KMS-11 (cell line): ENCODE data around the gene IGLL5.

Source experiments
- H2AFZ ChIP-seq: fragments of 200-600 bp; sonication (generic); 2 replicates; pipeline ENCODE4 v1.6.1; 2016; ENCODE audit warnings: antibody characterized with exemption, mixed run types, low read depth
- H3K27ac ChIP-seq: fragments of 200-600 bp; sonication (generic); 2 replicates; pipeline ENCODE4 v1.6.1; 2016; ENCODE audit warnings: mild to moderate bottlenecking, mixed run types
- H3K27me3 ChIP-seq: fragments of 200-600 bp; sonication (generic); 2 replicates; pipeline ENCODE4 v1.6.1; 2017; ENCODE audit warnings: mild to moderate bottlenecking, low read depth, mixed run types, moderate library complexity; ENCODE audit not compliant: insufficient read depth
- H3K36me3 ChIP-seq: fragments of 200-600 bp; sonication (generic); 2 replicates; pipeline ENCODE4 v1.6.1; 2017; ENCODE audit warnings: mild to moderate bottlenecking, mixed run types; ENCODE audit not compliant: insufficient read depth
- H3K4me1 ChIP-seq: fragments of 200-600 bp; sonication (generic); 2 replicates; pipeline ENCODE4 v1.6.1; 2016; ENCODE audit warnings: mild to moderate bottlenecking, low read depth, mixed run types; ENCODE audit not compliant: poor library complexity, severe bottlenecking
- H3K4me2 ChIP-seq: fragments of 200-600 bp; sonication (generic); 2 replicates; pipeline ENCODE4 v1.7.0; 2016; ENCODE audit warnings: mild to moderate bottlenecking, mixed run types
- H3K4me3 ChIP-seq: fragments of 200-600 bp; sonication (generic); IDR thresholded peaks from 2 replicates; pipeline ENCODE4 v1.6.1; 2017; ENCODE audit warnings: low read depth, low read length, mixed read lengths; ENCODE audit not compliant: insufficient read depth
- H3K79me2 ChIP-seq: fragments of 200-600 bp; sonication (generic); 2 replicates; pipeline ENCODE4 v1.6.1; 2016; ENCODE audit warnings: low read depth, mixed run types; ENCODE audit not compliant: insufficient read depth
- H3K9ac ChIP-seq: fragments of 200-600 bp; sonication (generic); 2 replicates; pipeline ENCODE4 v1.6.1; 2016; ENCODE audit warnings: mild to moderate bottlenecking, mixed run types
- H4K20me1 ChIP-seq: fragments of 200-600 bp; sonication (generic); 2 replicates; pipeline ENCODE4 v1.6.1; 2016; ENCODE audit warnings: mild to moderate bottlenecking, mixed run types; ENCODE audit not compliant: insufficient read depth
- CTCF ChIP-seq: fragments of 200-600 bp; sonication (generic); conservative IDR thresholded peaks from 2 replicates; pipeline ENCODE4 v1.6.1; 2017; ENCODE audit warnings: low read depth, mild to moderate bottlenecking, antibody characterized with exemption, low read length, moderate library complexity, mixed read lengths

Gene IGLL5

GRCh38 chr22:22882033-22882717, 5.4 kb upstream of the IGLL5 start:
- H3K27ac ChIP-seq, result no peak overlapping the region
- H3K27me3 ChIP-seq, result peaks cover 15% of the 10 kb centered on the region; the same call in 1 of the 2 replicates
- TF ChIP-seq CTCF, result no peak
- H3K4me1 ChIP-seq, result peaks cover 98% of the 10 kb centered on the region
- no peak overlapping the region for H2AFZ ChIP-seq
- no peaks in the 10 kb centered on the region for H4K20me1 ChIP-seq
- no peaks in the 10 kb centered on the region for H3K36me3 ChIP-seq
- H3K4me3 ChIP-seq, result no peak overlapping the region
- no peak overlapping the region for H3K9ac ChIP-seq
- H3K4me2 ChIP-seq, result peak overlapping the region; percentile 57; the same call in 1 of the 2 replicates
- H3K79me2 ChIP-seq, result no peaks in the 10 kb centered on the region

- Histone ChIP-seq H3K9ac (no peak overlapping the region), H3K27me3 (peaks cover 15% of the 10 kb centered on the region; the same call in 1 of the 2 replicates), H3K27ac (peak overlapping the region; percentile 13; the same call in 1 of the 2 replicates), H3K4me3 (no peak overlapping the region), H3K36me3 (no peaks in the 10 kb centered on the region), H4K20me1 (no peaks in the 10 kb centered on the region), H3K4me2 (peak overlapping the region; percentile 92), H3K79me2 (no peaks in the 10 kb centered on the region), H2AFZ (no peak overlapping the region), H3K4me1 (peaks cover 99% of the 10 kb centered on the region)
- no peak for TF ChIP-seq CTCF
Observed at GRCh38 chr22:22883090-22883727, 4.4 kb upstream of the IGLL5 start.

GRCh38 chr22:22884010-22884887, 3.4 kb upstream of the IGLL5 start:
- H3K9ac ChIP-seq, result no peak overlapping the region
- H3K36me3 ChIP-seq, result no peaks in the 10 kb centered on the region
- H3K27ac ChIP-seq, result peak overlapping the region; percentile 25; the same call in 1 of the 2 replicates
- H3K79me2 ChIP-seq, result no peaks in the 10 kb centered on the region
- no peak overlapping the region for H3K4me3 ChIP-seq
- H4K20me1 ChIP-seq, result no peaks in the 10 kb centered on the region
- peaks cover 89% of the 10 kb centered on the region for H3K4me1 ChIP-seq
- peaks cover 15% of the 10 kb centered on the region; the same call in 1 of the 2 replicates for H3K27me3 ChIP-seq
- peak; percentile 87 for TF ChIP-seq CTCF
- H2AFZ ChIP-seq, result no peak overlapping the region
- H3K4me2 ChIP-seq, result peak overlapping the region; percentile 92
